ENCODE results near the gene DSCAM.
A peak's percentile ranks its signal among the peaks of the same experiment; 100 is the strongest.

Gene DSCAM

DNA sequence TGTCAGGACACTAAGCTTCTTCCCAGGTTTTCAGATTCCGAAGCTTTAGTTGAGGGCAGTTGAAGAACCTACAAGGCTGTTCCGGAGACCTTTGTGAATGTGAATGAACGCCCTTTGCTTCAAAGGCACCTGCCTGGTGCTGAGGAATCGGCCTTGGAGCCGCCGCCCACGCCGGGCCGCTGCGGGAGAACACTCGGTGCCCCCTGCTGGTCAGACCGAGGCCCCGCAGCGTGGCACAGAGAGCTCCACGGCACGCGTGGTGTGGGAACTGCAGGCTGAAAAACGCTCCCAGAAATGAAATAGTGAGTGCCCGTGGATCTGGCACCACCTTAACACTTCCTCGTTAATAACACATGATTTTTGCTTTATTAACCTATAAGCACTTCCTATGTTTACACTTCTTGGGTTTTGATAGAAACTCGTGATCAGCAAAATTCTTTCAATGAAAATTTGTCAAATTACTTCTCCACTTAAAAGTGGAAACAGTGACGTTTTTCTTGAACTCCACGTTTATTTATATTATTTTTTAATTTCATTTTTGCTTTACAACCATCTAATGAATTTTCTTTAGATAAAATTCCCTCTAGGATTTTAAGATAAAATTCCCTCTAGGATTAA lies 460.6 kb downstream of the DSCAM start:
- H3K27me3 ChIP-seq (replicated peaks): no peaks in the 10 kb centered on the region
- no peak overlapping the region for H3K27ac ChIP-seq
- in situ Hi-C loops (cut with HindIII; ENCODE audit: low pct_ligation_motif_present, low sequenced_read_pairs): no loop called here
- TF ChIP-seq, protein P1, sequence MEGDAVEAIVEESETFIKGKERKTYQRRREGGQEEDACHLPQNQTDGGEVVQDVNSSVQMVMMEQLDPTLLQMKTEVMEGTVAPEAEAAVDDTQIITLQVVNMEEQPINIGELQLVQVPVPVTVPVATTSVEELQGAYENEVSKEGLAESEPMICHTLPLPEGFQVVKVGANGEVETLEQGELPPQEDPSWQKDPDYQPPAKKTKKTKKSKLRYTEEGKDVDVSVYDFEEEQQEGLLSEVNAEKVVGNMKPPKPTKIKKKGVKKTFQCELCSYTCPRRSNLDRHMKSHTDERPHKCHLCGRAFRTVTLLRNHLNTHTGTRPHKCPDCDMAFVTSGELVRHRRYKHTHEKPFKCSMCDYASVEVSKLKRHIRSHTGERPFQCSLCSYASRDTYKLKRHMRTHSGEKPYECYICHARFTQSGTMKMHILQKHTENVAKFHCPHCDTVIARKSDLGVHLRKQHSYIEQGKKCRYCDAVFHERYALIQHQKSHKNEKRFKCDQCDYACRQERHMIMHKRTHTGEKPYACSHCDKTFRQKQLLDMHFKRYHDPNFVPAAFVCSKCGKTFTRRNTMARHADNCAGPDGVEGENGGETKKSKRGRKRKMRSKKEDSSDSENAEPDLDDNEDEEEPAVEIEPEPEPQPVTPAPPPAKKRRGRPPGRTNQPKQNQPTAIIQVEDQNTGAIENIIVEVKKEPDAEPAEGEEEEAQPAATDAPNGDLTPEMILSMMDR (IDR thresholded peaks at IDR 0.05; ENCODE audit: low read depth, low read length, missing control alignments): peak; percentile 75
- H3K4me3 ChIP-seq (ENCODE audit: low read depth, low read length): no peak overlapping the region
- no peak for DNase-seq
- no peaks in the 10 kb centered on the region for H3K36me3 ChIP-seq (replicated peaks)

DNA sequence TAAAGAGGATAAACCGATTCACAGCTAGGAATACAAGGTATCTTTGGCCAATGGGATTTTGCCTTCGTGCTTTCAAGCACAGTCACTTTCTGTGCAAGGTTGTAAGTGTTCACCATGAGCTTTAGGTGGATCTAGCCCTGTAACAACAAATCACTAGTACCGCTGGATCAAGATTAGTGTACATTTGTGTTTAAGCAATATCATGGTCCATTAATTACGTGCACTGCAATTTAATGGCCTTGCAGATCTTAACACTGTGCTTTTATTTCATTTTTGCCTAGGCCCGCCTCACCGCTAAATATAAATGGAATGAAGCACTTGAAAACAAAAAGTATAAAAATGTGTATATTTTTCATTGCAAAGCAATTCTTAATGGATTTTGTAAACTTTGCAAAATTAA lies 461.1 kb downstream of the DSCAM start:
- H3K27me3 ChIP-seq (replicated peaks): no peaks in the 10 kb centered on the region
- no peak overlapping the region for H3K4me3 ChIP-seq (ENCODE audit: low read depth, low read length)
- in situ Hi-C loops (cut with HindIII; ENCODE audit: low pct_ligation_motif_present, low sequenced_read_pairs): no loop called here
- no peak overlapping the region for H3K27ac ChIP-seq
- TF ChIP-seq, protein P1 (IDR thresholded peaks at IDR 0.05; ENCODE audit: low read depth, low read length, missing control alignments): no peak
- DNase-seq: no peak
- no peaks in the 10 kb centered on the region for H3K36me3 ChIP-seq (replicated peaks)

DNA sequence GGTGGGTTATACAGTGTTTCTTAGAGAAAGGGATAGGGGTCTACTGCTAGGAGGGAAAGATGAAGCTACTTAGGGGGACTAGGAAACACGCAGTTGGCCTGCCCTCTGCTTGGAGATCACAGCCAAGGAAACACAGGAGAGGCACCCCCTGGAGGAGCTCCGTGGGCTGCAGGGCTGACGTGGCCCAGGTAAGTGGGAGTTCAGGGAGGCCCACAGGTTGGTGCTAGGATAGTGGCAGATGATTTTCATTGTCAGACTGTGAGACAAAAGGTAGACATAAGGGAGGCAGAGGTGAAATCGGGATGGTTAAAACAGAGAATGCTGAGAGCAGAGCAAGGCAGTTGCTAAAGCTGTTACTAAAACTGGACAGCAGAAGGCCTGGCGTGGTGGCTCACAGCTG lies 463.0 kb downstream of the DSCAM start:
- in situ Hi-C loops (cut with HindIII; ENCODE audit: low pct_ligation_motif_present, low sequenced_read_pairs): no loop called here
- Histone ChIP-seq H3K36me3 (replicated peaks) (no peaks in the 10 kb centered on the region), H3K4me3 (ENCODE audit: low read depth, low read length) (no peak overlapping the region), H3K27ac (no peak overlapping the region), H3K27me3 (replicated peaks) (no peaks in the 10 kb centered on the region)
- no peak for DNase-seq
- TF ChIP-seq, protein P1 (IDR thresholded peaks at IDR 0.05; ENCODE audit: low read depth, low read length, missing control alignments): no peak

DNA sequence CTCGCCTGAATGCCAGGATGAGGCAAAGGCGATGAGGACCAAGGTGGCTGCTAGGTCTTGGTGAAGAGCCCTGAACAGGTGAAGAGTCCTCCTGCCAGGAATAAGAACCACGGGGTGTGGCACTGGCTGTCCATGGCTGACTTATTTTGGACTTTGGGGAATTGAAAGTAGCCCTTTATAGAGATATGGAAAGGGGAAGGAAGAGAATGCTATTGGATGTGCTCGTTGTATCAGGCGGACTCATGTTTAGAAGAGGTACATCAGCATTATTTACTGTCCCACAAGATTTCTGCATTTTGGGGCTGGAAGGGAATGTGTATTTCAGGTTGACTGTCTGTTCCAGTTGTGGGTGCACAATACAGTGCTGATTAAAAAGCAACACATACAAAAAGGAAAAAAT lies 465.8 kb downstream of the DSCAM start:
- no peaks in the 10 kb centered on the region for H3K27me3 ChIP-seq (replicated peaks)
- H3K27ac ChIP-seq: no peak overlapping the region
- H3K4me3 ChIP-seq (ENCODE audit: low read depth, low read length): no peak overlapping the region
- H3K36me3 ChIP-seq (replicated peaks): no peaks in the 10 kb centered on the region
- in situ Hi-C loops (cut with HindIII; ENCODE audit: low pct_ligation_motif_present, low sequenced_read_pairs): no loop called here
- DNase-seq: no peak
- TF ChIP-seq, protein P1 (IDR thresholded peaks at IDR 0.05; ENCODE audit: low read depth, low read length, missing control alignments): no peak

DNA sequence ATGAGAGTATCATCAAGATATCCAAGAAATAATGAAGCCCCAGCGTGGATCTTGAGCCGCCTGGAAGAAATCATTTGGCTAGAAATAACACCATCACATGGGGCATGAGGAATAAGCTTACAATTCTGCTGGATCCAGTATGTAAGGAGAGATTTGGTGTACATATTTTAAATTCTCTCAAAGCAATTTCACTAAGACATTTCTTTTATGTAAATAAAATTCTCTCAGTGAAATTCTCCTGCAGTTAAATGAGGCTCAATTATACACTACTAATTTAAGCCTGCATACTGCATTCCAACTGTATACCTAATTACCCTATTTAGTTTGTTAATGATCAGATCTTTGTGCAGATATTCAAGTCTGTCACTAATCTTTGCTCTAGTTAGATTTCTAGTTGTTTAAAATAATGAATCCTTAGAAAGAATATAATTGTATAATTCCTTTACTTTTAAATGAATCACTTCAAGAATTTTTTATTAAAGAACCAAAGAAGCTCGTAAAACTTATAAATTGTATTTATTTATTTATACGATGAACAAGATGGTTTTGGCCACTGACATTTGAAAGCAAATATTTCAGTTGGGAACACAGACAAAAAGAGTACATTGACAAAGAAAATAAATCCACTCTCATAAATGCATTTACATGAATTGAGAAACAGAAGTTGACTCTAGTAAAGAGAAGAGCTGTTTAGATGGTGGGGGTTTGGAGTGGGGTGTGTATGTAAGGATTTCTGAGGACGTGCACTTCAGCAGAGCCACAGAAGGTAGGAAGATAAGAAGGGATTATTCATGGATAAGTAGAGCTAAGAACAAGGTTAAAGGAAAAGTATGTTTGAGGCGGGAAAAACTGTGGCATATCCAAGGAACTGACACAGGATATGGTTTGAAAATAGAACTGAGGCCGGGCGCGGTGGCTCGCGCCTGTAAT lies 466.8 kb downstream of the DSCAM start:
- no peaks in the 10 kb centered on the region for H3K36me3 ChIP-seq (replicated peaks)
- no peak overlapping the region for H3K4me3 ChIP-seq (ENCODE audit: low read depth, low read length)

More for the DNA sequence above, 466.8 kb downstream of the DSCAM start:
- Histone ChIP-seq H3K27me3 (replicated peaks) (no peaks in the 10 kb centered on the region), H3K27ac (no peak overlapping the region)
- in situ Hi-C loops (cut with HindIII; ENCODE audit: low pct_ligation_motif_present, low sequenced_read_pairs): no loop called here
- DNase-seq: no peak
- TF ChIP-seq, protein P1 (IDR thresholded peaks at IDR 0.05; ENCODE audit: low read depth, low read length, missing control alignments): no peak
